Sigmoid colon (tissue), 7 donors: Measurements from ENCODE around the gene AKAP5. TPM values are rescaled to one million over a fixed set of nuclear protein-coding genes. Genes with fewer than 3 reads are reported as not detected.
A peak's percentile ranks its signal among the peaks of the same experiment; 100 is the strongest.

Source experiments
- DNase-seq: peaks from one replicate; pipeline ENCODE4 v3.0.0-alpha.2; 2019
- H3K27ac ChIP-seq, 4 donors: fragments of 200-600 bp; sonication (generic); one replicate each; pipeline ENCODE4 v1.5.1; 2016 to 2019; ENCODE audit warnings: mild to moderate bottlenecking in 1 of 4
- H3K27me3 ChIP-seq, 3 donors: fragments of 200-600 bp; sonication (generic); one replicate each; pipeline ENCODE4 v1.5.1; 2019; ENCODE audit warnings: mild to moderate bottlenecking in 1 of 3
- H3K36me3 ChIP-seq, 4 donors: fragments of 200-600 bp; sonication (generic); one replicate each; pipeline ENCODE4 v1.5.1; 2016 to 2019
- H3K4me1 ChIP-seq, 4 donors: fragments of 200-600 bp; sonication (generic); one replicate each; pipeline ENCODE4 v1.5.1; 2017 to 2019
- H3K4me3 ChIP-seq, 4 donors: fragments of 200-600 bp; sonication (generic); one replicate each; pipeline ENCODE4 v1.5.1; 2017 to 2019; ENCODE audit warnings: mild to moderate bottlenecking in 2 of 4, moderate library complexity in 1 of 4
- H3K9me3 ChIP-seq, 4 donors: fragments of 200-600 bp in 3 of 4; sonication (generic) in 3 of 4; one replicate each; pipeline versions ENCODE4 v1.5.1 to v1.6.1; 2013 to 2019
- CTCF ChIP-seq, 4 experiments: fragments of 450-650 bp in 3 of 4; fragments of 200-600 bp in 1 of 4; IDR thresholded peaks; one replicate each; pipeline ENCODE4 v1.5.1; 2016 to 2019; ENCODE audit warnings: antibody characterized with exemption in 4 of 4, mild to moderate bottlenecking in 3 of 4, moderate library complexity in 2 of 4
- EP300 ChIP-seq, 4 donors: sonication (generic); formaldehyde crosslinking; IDR thresholded peaks; one replicate each; pipeline ENCODE4 v1.6.1; 2017; ENCODE audit warnings: antibody characterized with exemption in 4 of 4
- POLR2A ChIP-seq, 2 donors: fragments of 450-650 bp; IDR thresholded peaks; one replicate each; pipeline ENCODE4 v1.6.1; 2016; ENCODE audit warnings: antibody characterized with exemption in 2 of 2, mild to moderate bottlenecking in 2 of 2, moderate library complexity in 2 of 2
- POLR2AphosphoS5 ChIP-seq, 4 donors: sonication (generic); formaldehyde crosslinking; IDR thresholded peaks; one replicate each; pipeline ENCODE4 v1.6.1; 2017; ENCODE audit warnings: antibody characterized with exemption in 4 of 4
- WGBS, 2 donors: extraction: QIAGEN DNeasy Blood & Tissue Kit; methylation state at CpG; one replicate each; pipeline ENCODE4 v1.1.7; 2013; 5-methylcytosine and 5-hydroxymethylcytosine counted together
- intact Hi-C: fragments of 100-400 bp; cut with DNase I; formaldehyde crosslinking; loops from one replicate; pipeline ENCODE4 v1.15.1; 2023
- polyA plus RNA-seq, 3 donors: library from polyadenylated mRNA; stranded (reverse); fragments of 200-250 nt; gene quantifications; one replicate each; pipeline ENCODE4 v1.2.3, GENCODE V29; 2013
- total RNA-seq, 4 donors: library from RNA; depleted of rRNA; stranded (reverse); fragments of >200 nt; gene quantifications; one replicate each; pipeline ENCODE4 v1.1.0, GENCODE V29; 2016
- donor health status: healthy with polysubstance abuse.
- donor health status: Bipolar disorder and iron deficiency.
- donor health status: healthy.

Gene AKAP5
- total and polyA plus RNA-seq, 7 donors = 0.33 to 7.2 (median 1.7) TPM

GRCh38 chr14:64501411-64502171, 36.3 kb downstream of the AKAP5 start:
- no peaks in the 10 kb centered on the region for H3K9me3 ChIP-seq
- peak; percentile 92 for DNase-seq
- H3K27ac ChIP-seq = peak overlapping the region; percentile 99 to 100 (median 99)
- TF ChIP-seq POLR2AphosphoS5 (IDR thresholded peaks at IDR 0.05) (peak; percentile 65 to 87 (median 76)), CTCF (IDR thresholded peaks at IDR 0.05) (no peak), EP300 (IDR thresholded peaks at IDR 0.05) (peak in 1 of 4 donors; percentile 66), POLR2A (IDR thresholded peaks at IDR 0.05) (peak in 1 of 2 donors; percentile 39)
- H3K4me3 ChIP-seq = peak overlapping the region in 3 of 4 donors; percentile 25 to 88 (median 71)
- H3K36me3 ChIP-seq = peaks cover 0 to 5% (median 0%) of the 10 kb centered on the region in 4 donors
- H3K27me3 ChIP-seq = no peaks in the 10 kb centered on the region
- H3K4me1 ChIP-seq = peaks cover 0 to 45% (median 39%) of the 10 kb centered on the region in 4 donors
- intact Hi-C loops = loop anchor here (2.0 to 5.0 kb wide), 3 partner anchors 35 to 206 kb away; partner anchors contain the start of gene MTHFD1
- 16 to 25% methylated on average over 8 of the region's 8 CpGs for WGBS, 2 donors

- WGBS, 2 donors = 35 to 42% methylated on average over 6 of the region's 6 CpGs
- H3K4me3 ChIP-seq = peak overlapping the region; percentile 71 to 88 (median 78)
Measured at GRCh38 chr14:64502456-64502855, 37.2 kb downstream of the AKAP5 start.

GRCh38 chr14:64502887-64503433, 37.7 kb downstream of the AKAP5 start:
- H3K27ac ChIP-seq = peak overlapping the region; percentile 99 to 100 (median 99)
- WGBS, 2 donors = 1% methylated on average over 29 of the region's 29 CpGs
- H3K4me3 ChIP-seq = peak overlapping the region; percentile 71 to 88 (median 78)
- peaks cover 0 to 55% (median 51%) of the 10 kb centered on the region in 4 donors for H3K4me1 ChIP-seq
- H3K36me3 ChIP-seq = peaks cover 0 to 1% (median 0%) of the 10 kb centered on the region in 4 donors
- no peaks in the 10 kb centered on the region for H3K9me3 ChIP-seq
- H3K27me3 ChIP-seq = no peaks in the 10 kb centered on the region
- DNase-seq = peak; percentile 75
- TF ChIP-seq EP300 (IDR thresholded peaks at IDR 0.05) = no peak
- TF ChIP-seq POLR2A (IDR thresholded peaks at IDR 0.05) = no peak
- TF ChIP-seq POLR2AphosphoS5 (IDR thresholded peaks at IDR 0.05) = no peak
- intact Hi-C loops = loop anchor here (2.0 to 5.0 kb wide), 3 partner anchors 36 to 204 kb away; partner anchors contain the start of gene MTHFD1

More at GRCh38 chr14:64502456-64502855, 37.2 kb downstream of the AKAP5 start:
- peaks cover 0 to 5% (median 0%) of the 10 kb centered on the region in 4 donors for H3K36me3 ChIP-seq
- no peaks in the 10 kb centered on the region for H3K27me3 ChIP-seq
- TF ChIP-seq POLR2AphosphoS5 (IDR thresholded peaks at IDR 0.05) (no peak), POLR2A (IDR thresholded peaks at IDR 0.05) (no peak), EP300 (IDR thresholded peaks at IDR 0.05) (no peak), CTCF (IDR thresholded peaks at IDR 0.05) (no peak)
- intact Hi-C loops = loop anchor here (2.0 to 5.0 kb wide), 3 partner anchors 36 to 205 kb away; partner anchors contain the start of gene MTHFD1
- DNase-seq = no peak
- peaks cover 0 to 53% (median 46%) of the 10 kb centered on the region in 4 donors for H3K4me1 ChIP-seq
- H3K9me3 ChIP-seq = no peaks in the 10 kb centered on the region
- peak overlapping the region; percentile 99 to 100 (median 99) for H3K27ac ChIP-seq

GRCh38 chr14:64503434-64504309, 38.4 kb downstream of the AKAP5 start, which contains the start of gene ZBTB25:
TSS of gene ZBTB25 (minus strand) at chr14:64503838. CDS start at chr14:64490533, 13,305 bp downstream.
- Histone ChIP-seq H3K36me3 (no peaks in the 10 kb centered on the region), H3K4me1 (peaks cover 0 to 57% (median 54%) of the 10 kb centered on the region in 4 donors), H3K9me3 (no peaks in the 10 kb centered on the region), H3K27ac (peak within 1 kb of the TSS; percentile 99 to 100 (median 99)), H3K4me3 (peak within 1 kb of the TSS; percentile 71 to 88 (median 78)), H3K27me3 (no peaks in the 10 kb centered on the region)
- TF ChIP-seq POLR2A (IDR thresholded peaks at IDR 0.05) (peak; percentile 86 to 92), CTCF (IDR thresholded peaks at IDR 0.05) (no peak), EP300 (IDR thresholded peaks at IDR 0.05) (peak in 1 of 4 donors; percentile 31), POLR2AphosphoS5 (IDR thresholded peaks at IDR 0.05) (peak; percentile 73 to 95 (median 86))
- peak; percentile 96 for DNase-seq
- WGBS, 2 donors = 0 to 1% methylated on average over 87 of the region's 87 CpGs
- intact Hi-C loops = loop anchor here (2.0 to 5.0 kb wide), 3 partner anchors 37 to 204 kb away; partner anchors contain the start of gene MTHFD1
